Esophagus muscularis mucosa (tissue), 4 donors: ENCODE data around the gene NOS1. TPM values are rescaled to one million over a fixed set of nuclear protein-coding genes. Genes with fewer than 3 reads are reported as not detected.

Source experiments
- DNase-seq: peaks from one replicate; pipeline ENCODE4 v3.0.0-alpha.2; 2017; ENCODE audit errors: extremely low spot score
- H3K27ac ChIP-seq, 4 donors: fragments of 200-600 bp; sonication (generic); replicated peaks in 1 of 4; 1 replicate in 3 of 4; 2 replicates in 1 of 4; pipeline ENCODE4 v1.5.1; 2016 to 2019; ENCODE audit warnings: mild to moderate bottlenecking in 1 of 4
- H3K27me3 ChIP-seq, 4 donors: fragments of 200-600 bp; sonication (generic); one replicate each; pipeline versions ENCODE4 v1.5.1 to v1.6.0; 2016 to 2019
- H3K36me3 ChIP-seq, 4 donors: fragments of 200-600 bp; sonication (generic); one replicate each; pipeline ENCODE4 v1.5.1; 2016 to 2019
- H3K4me1 ChIP-seq, 4 donors: fragments of 200-600 bp; sonication (generic); one replicate each; pipeline ENCODE4 v1.5.1; 2016 to 2019
- H3K4me3 ChIP-seq, 4 donors: fragments of 200-600 bp; sonication (generic); 1 replicate in 2 of 4; 2 replicates in 2 of 4; pipeline ENCODE4 v1.5.1; 2016 to 2019; ENCODE audit warnings: mild to moderate bottlenecking in 4 of 4, moderate library complexity in 1 of 4
- H3K9me3 ChIP-seq, 4 donors: fragments of 200-600 bp; sonication (generic); 1 replicate in 3 of 4; 2 replicates in 1 of 4; pipeline ENCODE4 v1.5.1; 2016 to 2019
- CTCF ChIP-seq, 3 experiments: fragments of 200-600 bp in 2 of 3; fragments of 450-650 bp in 1 of 3; sonication (generic) in 2 of 3; IDR thresholded peaks; one replicate each; pipeline ENCODE4 v1.5.1; 2017 to 2019; ENCODE audit warnings: antibody characterized with exemption in 3 of 3, mild to moderate bottlenecking in 2 of 3, moderate library complexity in 1 of 3
- EP300 ChIP-seq: sonication (generic); formaldehyde crosslinking; IDR thresholded peaks from one replicate; pipeline ENCODE4 v1.6.1; 2017; ENCODE audit warnings: antibody characterized with exemption
- POLR2A ChIP-seq: fragments of 450-650 bp; IDR thresholded peaks from one replicate; pipeline ENCODE4 v1.6.1; 2017; ENCODE audit warnings: antibody characterized with exemption, moderate library complexity, mild to moderate bottlenecking, low read depth
- POLR2AphosphoS5 ChIP-seq, 2 donors: sonication (generic); formaldehyde crosslinking; IDR thresholded peaks; one replicate each; pipeline ENCODE4 v1.6.1; 2017; ENCODE audit warnings: antibody characterized with exemption in 2 of 2
- WGBS: methylation state at CpG from one replicate; pipeline ENCODE4 v1.1.5; 2018; 5-methylcytosine and 5-hydroxymethylcytosine counted together
- intact Hi-C: fragments of 100-400 bp; cut with DNase I; formaldehyde crosslinking; loops from one replicate; pipeline ENCODE4 v1.15.1; 2023
- total RNA-seq, 4 donors: library from RNA; depleted of rRNA; stranded (reverse); fragments of >200 nt; gene quantifications; one replicate each; pipeline versions ENCODE4 v1.1.0 to v1.2.1, GENCODE V29; 2016

The NOS1 gene
- total RNA-seq, 4 donors from 2014 or later = 1.7 to 4.0 (median 3.1) TPM

DNA sequence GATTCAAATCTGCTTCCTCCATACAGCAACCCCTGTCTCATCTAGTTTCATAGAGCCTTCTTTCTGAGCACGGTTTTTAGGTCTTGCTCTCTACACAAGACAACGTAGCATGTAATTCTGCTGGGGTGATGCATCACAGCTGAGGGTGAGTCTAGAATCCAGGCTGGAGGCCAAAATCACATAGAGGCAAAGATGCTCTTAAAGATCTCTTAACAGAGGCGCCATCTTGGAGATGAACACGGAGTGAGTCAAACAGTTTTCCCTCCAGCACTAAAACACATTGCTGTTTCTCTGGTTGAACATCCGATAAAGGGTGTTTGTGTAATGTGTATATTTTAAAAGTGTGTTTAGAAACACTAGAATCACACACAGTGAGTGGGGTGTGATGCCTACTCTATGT is 78.9 kb downstream of the NOS1 start:
- no peak for TF ChIP-seq POLR2A
- TF ChIP-seq CTCF (IDR thresholded peaks at IDR 0.05) = no peak
- no peak for TF ChIP-seq POLR2AphosphoS5 (IDR thresholded peaks at IDR 0.05)
- TF ChIP-seq EP300 = no peak
- H3K4me1 ChIP-seq = no peaks in the 10 kb centered on the region
- WGBS = 85% methylated on average over 5 of the region's 5 CpGs
- H3K4me3 ChIP-seq = no peak overlapping the region
- no peak for DNase-seq
- intact Hi-C loops = no loop called here
- no peaks in the 10 kb centered on the region for H3K9me3 ChIP-seq
- H3K36me3 ChIP-seq = no peaks in the 10 kb centered on the region
- peaks cover 0 to 9% (median 0%) of the 10 kb centered on the region in 4 donors for H3K27me3 ChIP-seq
- no peak overlapping the region for H3K27ac ChIP-seq

DNA sequence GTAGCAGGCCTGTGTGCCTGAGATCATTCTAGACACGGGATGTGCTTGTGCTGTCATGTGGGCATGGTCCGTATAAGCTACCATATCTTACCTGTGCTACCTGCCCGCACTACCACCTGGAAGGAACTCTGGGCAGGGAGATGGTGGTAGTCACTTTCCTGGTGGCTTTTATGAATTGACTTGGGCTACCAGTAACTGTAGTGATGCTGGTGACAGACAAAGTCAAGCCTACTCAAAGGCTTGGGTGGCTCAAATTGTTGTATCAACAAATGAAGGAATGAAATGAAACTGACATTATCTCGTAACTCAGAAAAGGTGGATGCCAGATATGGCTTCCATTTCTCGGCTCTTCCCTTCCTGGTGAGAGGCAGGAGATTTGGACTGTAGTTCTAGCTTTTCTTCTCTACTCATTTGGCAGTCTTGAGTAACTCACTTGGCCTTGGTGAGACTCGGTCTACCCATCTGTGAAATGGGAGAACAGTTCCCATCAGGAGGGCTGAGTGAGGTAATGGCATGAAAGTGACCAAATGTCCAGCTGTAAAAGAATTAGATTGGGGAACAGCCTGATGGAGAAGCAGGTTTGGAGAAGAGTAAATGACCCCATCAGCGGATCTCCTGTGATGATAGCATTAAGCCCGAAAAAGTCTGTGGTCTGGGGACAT is 81.3 kb downstream of the NOS1 start:
- no peaks in the 10 kb centered on the region for H3K9me3 ChIP-seq
- WGBS = 83% methylated on average over 8 of the region's 8 CpGs
- DNase-seq = no peak
- H3K4me3 ChIP-seq = no peak overlapping the region
- no peaks in the 10 kb centered on the region for H3K36me3 ChIP-seq
- H3K27ac ChIP-seq = no peak overlapping the region
- intact Hi-C loops = no loop called here
- TF ChIP-seq POLR2AphosphoS5 (IDR thresholded peaks at IDR 0.05) = no peak
- no peak for TF ChIP-seq EP300
- no peak for TF ChIP-seq CTCF (IDR thresholded peaks at IDR 0.05)
- TF ChIP-seq POLR2A = no peak
- no peaks in the 10 kb centered on the region for H3K4me1 ChIP-seq
- peaks cover 0 to 27% (median 0%) of the 10 kb centered on the region in 4 donors for H3K27me3 ChIP-seq

DNA sequence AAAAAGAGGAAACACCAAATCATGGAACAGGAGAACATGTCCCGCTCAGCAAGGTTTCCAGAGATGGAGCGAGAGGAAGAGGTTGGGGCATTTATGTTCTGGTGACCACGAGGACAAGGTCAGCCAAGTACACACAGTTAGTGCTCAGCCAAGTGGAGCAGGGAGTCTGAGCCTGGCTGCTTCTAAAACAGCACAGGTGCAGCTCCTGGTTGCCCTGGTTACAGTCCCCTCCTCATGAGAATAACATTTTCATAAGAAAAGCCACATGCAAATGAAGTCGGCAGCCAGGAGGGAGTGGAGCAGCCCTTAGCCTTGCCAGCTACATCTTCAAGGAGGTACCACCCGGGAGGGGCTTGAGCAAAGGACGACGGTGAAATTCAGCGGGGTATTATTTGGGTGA is 81.8 kb downstream of the NOS1 start:
- no peak for DNase-seq
- intact Hi-C loops = no loop called here

DNA sequence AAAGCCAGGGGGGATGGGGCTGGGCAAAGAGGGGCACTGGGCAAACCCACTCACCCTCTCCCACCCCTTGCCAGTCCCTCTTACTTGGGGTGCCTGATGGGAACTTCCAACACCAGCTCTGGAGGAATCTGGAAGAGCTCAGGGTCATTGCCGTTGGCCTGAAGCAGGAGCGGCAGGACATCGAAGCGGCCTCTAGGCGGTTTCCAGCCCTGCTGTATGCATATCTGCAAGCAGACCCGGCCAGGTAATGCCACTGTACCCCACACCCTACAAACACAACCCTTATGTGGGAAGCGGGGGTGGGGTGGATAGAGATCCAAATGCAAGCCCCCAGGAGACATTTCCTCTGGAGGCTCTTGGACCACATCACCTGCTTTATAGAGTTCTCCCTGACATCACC is 83.6 kb downstream of the NOS1 start:
- Histone ChIP-seq H3K27me3 (peaks cover 0 to 27% (median 0%) of the 10 kb centered on the region in 4 donors), H3K4me3 (no peak overlapping the region), H3K27ac (no peak overlapping the region), H3K36me3 (no peaks in the 10 kb centered on the region), H3K9me3 (no peaks in the 10 kb centered on the region), H3K4me1 (no peaks in the 10 kb centered on the region)
- intact Hi-C loops = no loop called here
- TF ChIP-seq EP300 = no peak
- TF ChIP-seq POLR2A = no peak
- TF ChIP-seq CTCF (IDR thresholded peaks at IDR 0.05) = no peak
- no peak for TF ChIP-seq POLR2AphosphoS5 (IDR thresholded peaks at IDR 0.05)
- 49% methylated on average over 7 of the region's 7 CpGs for WGBS
- DNase-seq = no peak

More for the DNA sequence above, 81.8 kb downstream of the NOS1 start:
- H3K4me3 ChIP-seq = no peak overlapping the region
- H3K27me3 ChIP-seq = peaks cover 0 to 27% (median 0%) of the 10 kb centered on the region in 4 donors
- WGBS = 44% methylated on average over 8 of the region's 8 CpGs
- no peaks in the 10 kb centered on the region for H3K4me1 ChIP-seq
- TF ChIP-seq EP300 = no peak
- TF ChIP-seq POLR2AphosphoS5 (IDR thresholded peaks at IDR 0.05) = no peak
- no peak for TF ChIP-seq CTCF (IDR thresholded peaks at IDR 0.05)
- TF ChIP-seq POLR2A = no peak
- H3K9me3 ChIP-seq = no peaks in the 10 kb centered on the region
- no peaks in the 10 kb centered on the region for H3K36me3 ChIP-seq
- no peak overlapping the region for H3K27ac ChIP-seq

- TF ChIP-seq CTCF (IDR thresholded peaks at IDR 0.05) (no peak), EP300 (no peak), POLR2AphosphoS5 (IDR thresholded peaks at IDR 0.05) (no peak), POLR2A (no peak)
- H3K4me1 ChIP-seq = no peaks in the 10 kb centered on the region
- no peak overlapping the region for H3K27ac ChIP-seq
- H3K36me3 ChIP-seq = no peaks in the 10 kb centered on the region
- H3K9me3 ChIP-seq = no peaks in the 10 kb centered on the region
- 63% methylated on average over 2 of the region's 2 CpGs for WGBS
- no peak overlapping the region for H3K4me3 ChIP-seq
- DNase-seq = no peak
- peaks cover 0 to 36% (median 0%) of the 10 kb centered on the region in 4 donors for H3K27me3 ChIP-seq
- intact Hi-C loops = no loop called here
Observed at GRCh38 chr12:117273091-117273490, 88.3 kb downstream of the NOS1 start.
